HG02763 (cell line): ENCODE data around the gene DCST2.

Source experiments
- ATAC-seq: cut with Tn5 transposase; IDR thresholded peaks from one replicate; pipeline ENCODE4 v1.9.1; 2021; ENCODE audit warnings: mild to moderate bottlenecking, moderate library complexity; ENCODE audit not compliant: unreplicated experiment

The DCST2 gene

DNA sequence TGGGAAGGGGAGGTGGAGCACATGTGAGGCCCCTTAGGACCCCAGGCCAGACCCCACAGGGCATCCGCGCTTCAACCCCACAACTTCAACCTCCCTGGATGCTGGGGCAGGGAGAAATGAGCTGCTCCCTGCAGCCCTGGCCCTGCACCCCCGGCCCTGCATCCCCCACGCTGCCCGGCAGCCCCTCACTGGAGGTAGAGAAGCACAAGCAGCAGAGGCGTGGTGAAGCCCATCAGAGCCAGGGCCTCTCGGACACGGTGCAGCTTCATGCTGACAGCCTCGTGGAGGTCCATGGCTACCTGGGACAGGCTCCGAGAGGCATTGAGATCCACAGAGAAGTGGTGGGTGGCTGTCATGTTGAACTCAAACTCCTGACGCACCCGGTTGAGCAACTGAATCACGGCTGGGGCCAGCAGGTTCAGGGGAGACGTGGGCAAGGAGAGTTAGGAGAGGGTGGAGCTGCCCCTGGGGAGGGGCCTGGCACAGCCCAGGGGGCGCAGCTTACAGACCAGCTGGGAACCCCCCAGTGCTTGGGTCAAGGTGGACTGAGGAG is 3.3 kb downstream of the DCST2 start:
- ATAC-seq = no peak

DNA sequence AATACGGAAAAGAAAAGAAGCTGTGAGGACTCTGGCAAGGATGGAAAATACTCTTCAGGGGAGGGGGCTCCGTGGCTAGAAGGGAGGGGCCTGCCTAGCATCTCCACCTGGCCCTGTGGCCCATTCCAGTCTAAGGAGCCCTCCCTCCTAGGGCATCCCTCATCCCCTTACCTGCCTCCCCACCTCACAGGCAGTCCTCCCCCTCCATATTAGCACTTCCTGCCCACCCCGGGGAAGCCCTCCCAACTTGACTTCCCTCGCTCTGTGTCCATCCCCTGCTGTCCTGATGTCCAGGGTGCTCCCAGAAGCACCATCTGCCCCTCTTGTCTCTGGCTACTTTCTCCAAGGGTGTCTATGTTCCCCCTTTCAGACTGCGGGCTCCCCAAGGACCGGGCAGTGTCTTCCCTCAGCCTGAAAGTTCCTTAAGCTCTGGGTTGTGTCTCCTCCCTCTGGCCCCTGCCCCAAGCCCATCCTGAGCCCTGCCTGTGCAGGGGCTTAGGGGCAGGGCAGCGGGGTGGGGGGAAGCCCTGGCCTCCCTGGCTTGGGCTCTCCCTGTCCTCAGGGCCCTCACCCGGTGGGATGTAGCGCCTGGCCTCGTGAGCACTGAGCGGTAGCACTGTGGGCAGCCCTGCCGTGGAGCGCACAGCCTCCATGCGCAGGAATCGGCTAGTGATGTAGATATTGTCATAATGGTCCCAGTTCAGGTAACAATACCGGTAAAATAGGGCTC is 3.9 kb downstream of the DCST2 start:
- ATAC-seq = no peak

DNA sequence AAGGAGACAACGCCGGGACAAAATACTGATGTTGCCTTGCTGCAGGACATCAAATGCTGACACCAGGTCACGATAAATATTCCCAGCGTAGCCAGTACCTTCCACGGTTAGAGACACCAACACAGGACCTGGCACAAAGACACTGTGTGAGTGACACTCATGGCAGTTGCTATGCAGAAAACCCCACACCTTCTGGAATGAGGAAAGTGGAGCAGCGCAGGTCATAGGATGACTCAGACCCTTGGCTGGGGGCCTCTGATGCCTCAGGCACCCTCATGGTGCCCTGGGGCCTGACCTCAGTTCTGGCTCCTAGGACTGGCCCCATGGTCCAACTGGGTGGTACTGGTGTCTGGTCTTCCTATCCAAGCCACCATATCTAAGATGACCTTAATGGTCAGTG is 7.0 kb downstream of the DCST2 start:
- ATAC-seq = no peak

DNA sequence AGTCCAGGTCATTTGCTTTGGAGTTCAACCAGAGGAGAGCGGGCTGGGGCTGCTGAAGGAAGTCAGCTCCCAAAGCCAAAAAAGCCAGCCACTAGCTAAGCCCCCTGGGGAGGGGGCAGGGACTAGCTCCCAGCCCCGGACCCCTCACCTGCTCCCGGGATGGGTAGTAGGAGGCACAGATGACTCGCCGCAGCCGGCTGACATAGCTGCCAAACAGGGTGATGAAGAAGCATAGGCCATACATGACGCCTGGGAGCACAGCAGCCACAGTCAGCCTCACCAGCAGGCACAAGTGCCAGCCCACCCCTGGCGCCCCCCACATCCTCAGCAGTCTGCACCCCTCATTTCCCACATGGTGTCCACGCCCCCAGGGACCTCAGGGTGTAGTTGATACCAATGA is 7.4 kb downstream of the DCST2 start:
- ATAC-seq = no peak

DNA sequence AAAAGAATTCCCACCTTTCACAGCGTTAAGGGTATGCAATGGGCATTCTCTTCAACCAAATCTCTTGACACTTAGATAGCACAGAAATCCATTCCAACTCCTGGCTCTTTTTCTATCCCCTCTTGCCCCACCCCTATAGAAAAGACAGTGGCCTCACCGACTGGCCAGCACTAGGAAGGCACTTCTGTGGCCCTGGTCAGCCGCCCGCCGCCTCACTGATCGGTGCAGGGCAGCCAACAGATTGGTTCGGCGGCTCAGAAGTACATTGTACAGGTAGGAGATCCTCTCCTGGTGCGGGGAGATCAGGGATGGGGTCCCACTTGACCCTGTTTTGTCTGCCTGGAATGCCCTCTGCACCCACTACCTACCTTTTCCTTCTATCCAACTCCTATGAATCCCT is 9.3 kb downstream of the DCST2 start:
- no peak for ATAC-seq

DNA sequence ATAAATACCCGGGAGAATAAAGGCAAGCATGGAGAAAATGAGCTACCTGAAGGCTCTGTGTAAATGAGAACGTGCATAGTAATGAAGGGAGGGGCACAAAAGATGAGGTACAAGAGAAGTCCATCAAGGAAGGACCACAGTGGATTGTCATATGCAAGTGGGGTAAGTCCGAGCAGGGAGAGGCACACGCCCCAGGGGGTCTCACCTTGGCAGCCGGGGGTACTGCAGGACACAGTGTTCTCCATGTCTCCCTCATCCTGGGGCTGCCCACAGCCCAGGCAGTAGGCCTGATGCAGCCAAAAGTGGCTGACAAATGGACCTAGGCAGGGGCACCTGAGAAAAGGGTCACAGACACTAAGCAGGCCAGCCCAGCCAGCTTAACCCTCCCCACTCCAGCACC is 10.0 kb downstream of the DCST2 start:
- ATAC-seq = no peak

DNA sequence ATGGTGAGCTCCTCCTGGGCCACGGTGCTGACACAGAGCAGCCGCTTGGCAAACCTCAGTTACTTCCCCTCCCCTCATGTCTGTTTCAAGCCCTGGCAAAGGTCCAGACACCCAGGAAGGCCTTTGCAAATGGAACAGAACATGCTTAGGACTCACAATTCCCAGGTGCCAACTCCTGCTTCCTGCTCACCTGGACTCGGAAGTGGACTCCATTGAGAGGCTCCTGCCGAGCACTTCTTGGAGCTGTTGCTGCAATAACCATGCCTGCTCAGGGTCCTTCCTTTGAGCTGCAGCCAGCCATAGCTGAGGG is 10.7 kb downstream of the DCST2 start:
- no peak for ATAC-seq

DNA sequence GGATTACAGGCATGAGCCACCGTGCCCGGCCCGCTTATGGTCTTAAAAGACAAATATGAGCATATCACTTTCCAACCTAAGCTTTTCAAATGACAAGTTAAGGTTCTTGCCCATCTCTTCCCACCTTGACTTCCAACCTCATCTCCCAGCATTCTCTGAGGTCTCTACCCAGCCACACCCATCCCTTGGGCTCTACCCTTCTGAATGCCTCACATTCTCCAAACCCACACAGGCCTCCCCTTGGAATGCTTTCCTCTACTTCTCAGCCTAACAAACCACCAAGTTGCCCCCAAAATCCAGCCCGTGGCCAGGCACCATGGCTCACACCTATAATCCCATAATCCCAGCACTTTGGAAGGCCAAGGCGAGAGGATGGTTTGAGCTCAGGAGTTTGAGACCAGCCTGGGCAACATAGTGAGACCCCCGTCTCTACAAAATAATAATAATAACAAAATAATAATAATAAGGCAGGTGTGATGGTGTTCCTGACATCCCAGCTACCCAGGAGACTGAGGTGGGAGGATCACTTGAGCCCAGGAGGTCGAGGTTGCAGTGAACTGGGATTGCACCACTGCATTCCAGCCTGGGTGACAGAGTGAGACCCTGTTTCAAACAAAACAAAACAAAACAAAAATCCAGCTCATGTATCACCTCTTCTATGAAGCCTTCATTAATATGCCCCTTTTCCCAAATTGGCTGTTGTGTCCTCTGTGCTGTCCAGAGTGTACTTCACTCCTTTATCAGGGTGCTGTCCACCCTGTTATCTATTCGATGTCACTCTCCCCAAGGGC is 11.2 kb downstream of the DCST2 start:
- ATAC-seq = no peak

DNA sequence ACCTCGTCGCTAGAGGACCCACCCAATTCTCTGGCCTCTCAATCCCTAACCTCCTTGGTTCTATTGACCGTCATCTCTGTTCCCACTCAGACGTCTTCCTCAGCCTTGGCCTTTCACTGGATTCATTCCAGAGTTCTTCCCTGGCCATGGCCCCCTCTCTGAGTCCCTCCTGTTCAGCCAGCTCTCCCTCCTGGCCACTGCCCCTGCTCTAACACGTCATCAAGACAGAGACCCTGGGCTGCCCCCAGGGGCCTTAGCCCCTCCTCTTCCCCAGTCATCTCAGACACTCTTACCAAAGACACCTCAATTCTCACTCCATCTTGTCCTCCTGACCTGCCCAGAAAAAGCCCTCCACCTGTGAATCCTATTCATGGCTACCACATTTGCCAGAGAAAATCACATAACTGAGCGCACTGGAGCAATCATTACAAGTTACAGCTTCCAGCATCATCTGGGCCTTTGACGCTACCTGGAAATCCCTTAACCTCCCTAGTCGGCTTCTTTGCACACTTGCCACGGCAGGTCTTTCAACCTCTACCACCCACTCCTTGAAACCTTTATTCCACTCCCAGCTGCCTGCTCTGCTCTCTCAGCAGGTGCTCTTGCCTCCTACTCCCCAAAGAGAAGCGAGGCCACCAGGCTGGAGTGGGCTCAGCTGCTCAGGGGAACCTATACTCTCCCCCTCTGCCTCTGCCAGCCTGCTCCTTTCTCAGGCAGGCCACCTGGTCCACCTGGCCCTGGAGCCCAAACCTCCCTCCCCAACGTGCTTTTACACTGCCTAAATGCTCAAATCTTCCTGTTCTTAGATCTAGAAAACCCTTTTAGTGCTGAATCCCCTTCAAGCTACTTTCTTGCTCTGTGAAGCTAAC is 14.0 kb downstream of the DCST2 start:
- no peak for ATAC-seq

DNA sequence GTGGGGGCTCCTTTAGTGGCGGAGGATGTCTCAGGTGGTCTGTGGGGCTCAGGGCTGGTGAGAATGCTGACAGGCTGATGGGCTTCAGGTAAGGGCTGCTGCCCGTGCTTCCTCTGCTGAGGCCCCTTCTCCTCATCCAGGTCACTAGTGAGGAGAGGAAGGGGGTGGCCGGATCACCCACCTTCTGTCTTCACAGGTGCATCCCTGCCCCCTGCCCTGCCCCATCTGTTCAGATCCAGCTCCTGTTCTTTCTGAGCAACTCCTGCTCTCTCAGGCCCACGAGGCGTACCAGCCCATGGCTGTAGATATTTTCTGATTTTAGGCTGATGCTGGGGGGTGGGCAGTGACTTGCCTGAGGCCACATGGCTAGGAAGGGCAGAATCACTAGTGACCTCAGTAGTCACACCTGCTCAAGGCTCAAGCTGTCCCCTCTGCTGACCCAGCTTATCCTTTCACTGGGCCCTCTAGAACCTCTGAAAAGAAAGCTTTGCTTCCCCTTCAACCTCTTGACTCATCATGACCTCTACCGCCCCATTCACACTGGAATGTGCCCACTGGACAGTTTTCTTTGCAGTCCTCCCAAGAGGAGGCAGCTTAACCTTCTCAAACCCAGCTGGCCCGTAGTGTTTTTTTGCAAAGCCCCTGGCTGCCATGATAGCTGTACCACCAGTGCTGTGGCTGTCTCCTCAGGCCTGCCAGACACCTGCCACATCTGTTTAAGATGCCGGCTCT is 14.8 kb downstream of the DCST2 start:
- no peak for ATAC-seq

DNA sequence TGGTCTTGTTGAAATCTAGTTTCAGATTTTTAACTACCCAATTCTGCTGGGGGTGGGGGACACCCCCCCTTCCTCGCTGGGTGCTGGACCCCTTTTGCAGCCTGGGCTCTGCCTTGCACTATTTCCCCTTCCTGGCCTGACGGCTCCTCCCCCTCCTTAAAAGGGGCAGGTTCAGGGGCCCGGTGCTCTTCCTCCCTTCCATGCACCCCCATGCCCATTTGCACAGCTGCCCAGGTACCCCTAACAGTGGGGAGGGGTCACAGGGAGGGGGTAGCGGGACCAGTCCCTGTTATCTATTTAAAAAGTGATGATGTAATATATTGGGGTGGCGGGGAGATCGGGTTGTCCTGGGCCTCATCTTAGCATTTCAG is 15.7 kb downstream of the DCST2 start:
- no peak for ATAC-seq

DNA sequence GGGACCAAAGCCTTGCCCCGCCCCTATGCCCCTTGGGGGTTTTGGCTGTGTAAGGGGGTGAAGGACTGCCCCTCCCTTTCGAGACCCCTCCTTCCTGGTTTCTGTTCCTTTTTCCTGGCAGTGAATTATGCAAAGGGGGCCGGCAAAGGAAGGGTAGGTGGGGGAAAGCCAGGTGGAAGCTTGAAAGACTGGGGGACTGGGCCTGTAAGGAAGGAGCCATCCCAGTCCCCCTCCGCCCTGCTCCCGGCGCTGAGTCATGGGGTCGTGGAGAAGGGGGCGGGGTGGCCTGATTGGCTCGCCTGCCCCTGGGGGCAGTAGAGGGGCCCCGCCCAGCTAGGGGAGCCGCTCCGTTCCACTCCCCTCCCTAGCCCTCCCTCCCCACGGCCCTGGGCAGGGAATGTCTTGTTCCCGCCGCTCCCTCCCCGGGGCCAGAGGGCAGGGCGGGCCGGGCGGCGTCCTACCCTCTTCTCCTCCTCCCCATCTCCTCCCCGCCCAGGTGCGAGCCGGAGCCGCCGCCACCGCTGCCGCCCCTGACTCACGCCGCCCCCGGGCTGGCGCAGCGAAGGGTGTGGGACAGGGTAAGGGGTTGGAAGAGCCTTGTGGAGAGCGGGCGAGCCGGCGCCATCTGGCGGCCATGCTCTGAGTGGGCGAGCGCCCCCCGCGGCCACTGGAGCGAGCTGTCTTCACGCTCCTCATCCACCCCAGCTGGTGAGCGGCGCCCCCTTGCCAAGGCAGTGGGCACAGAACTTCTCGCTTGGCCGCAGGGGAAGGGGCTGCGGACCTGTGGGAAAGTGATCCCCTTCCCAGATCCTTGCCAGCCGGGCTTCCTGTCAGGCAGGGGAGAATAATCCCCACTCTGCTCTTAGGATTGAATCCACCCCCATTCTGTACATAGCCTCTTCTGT is 16.3 kb downstream of the DCST2 start:
- peak; percentile 70 for ATAC-seq

DNA sequence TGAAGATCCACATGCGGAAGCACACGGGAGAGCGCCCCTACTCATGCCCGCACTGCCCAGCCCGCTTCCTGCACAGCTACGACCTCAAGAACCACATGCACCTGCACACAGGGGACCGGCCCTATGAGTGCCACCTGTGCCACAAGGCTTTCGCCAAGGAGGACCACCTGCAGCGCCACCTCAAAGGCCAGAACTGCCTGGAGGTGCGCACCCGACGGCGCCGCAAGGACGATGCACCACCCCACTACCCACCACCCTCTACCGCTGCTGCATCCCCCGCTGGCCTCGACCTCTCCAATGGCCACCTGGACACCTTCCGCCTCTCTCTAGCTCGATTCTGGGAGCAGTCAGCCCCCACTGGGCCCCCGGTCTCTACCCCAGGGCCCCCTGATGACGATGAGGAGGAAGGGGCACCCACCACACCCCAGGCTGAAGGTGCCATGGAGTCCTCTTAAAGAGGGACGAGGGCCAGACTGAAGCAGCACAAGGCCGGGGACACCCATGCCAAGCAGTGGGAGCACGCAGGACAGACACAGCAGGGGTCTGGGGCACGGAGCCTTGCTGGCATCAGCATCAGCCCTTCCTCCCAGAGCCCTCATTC is 17.2 kb downstream of the DCST2 start:
- ATAC-seq = no peak

DNA sequence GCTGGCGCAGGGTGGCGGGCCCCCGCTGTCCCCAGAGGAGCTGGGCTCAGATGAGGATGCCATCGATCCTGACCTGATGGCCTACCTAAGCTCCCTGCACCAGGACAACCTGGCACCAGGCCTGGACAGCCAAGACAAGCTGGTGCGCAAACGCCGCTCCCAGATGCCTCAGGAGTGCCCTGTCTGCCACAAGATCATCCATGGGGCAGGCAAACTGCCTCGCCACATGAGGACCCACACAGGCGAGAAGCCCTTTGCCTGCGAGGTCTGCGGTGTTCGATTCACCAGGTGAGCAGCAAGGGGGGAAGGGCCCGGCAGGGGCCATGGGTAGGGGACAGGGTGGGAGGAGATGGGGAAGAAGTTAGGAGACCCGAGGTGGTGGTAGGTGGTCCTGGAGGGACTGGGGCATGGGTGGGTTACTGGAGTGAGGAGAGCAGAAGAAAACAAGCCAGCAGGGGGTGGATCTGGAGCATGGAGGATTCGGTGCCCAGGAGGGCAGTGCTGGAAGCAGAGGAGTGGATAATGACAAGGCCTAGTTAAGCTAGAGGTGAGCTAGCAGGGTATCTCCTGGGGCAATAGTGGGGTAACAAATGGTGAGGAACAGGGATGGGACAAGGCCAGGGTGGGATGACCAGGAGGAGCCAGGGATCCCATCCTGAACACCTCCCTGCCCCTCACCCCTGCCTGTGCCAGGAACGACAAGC is 17.9 kb downstream of the DCST2 start:
- no peak for ATAC-seq

DNA sequence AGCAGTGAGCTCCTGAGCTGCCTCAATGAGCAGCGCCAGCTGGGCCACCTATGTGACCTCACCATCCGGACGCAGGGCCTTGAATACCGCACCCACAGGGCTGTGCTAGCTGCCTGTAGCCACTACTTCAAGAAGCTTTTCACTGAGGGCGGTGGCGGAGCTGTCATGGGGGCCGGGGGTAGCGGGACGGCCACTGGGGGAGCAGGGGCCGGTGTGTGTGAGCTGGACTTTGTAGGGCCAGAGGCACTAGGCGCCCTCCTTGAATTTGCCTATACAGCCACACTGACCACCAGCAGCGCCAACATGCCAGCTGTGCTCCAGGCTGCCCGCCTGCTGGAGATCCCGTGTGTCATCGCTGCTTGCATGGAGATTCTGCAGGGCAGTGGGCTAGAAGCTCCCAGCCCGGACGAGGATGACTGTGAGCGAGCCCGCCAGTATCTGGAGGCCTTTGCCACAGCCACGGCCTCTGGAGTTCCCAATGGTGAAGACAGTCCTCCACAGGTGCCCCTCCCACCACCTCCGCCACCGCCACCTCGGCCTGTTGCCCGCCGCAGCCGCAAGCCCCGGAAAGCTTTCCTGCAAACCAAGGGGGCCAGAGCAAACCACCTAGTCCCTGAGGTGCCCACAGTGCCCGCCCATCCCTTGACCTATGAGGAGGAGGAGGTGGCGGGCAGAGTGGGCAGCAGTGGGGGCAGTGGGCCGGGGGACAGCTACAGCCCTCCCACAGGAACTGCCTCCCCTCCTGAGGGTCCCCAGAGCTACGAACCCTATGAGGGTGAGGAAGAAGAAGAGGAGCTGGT is 18.7 kb downstream of the DCST2 start:
- ATAC-seq = no peak

DNA sequence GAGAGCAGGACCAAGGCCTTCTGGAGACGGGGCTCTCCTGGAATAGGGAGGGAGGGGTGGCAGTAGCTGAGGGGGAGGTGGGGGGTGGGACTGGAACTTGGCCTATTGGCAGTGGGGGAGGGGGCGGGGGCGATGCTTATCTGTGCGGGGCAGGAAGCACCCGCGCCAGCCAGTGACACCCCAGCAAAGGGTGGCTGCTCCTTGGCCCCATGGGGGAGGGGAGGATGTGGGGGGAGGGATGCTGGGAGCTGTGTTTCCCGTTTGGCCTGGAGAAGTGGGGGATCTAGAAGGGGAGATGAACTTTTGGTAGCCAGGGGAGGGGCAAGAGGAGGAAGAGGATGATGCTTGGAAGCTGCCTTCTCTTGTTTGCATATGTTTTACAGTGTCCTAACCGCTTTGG is 19.9 kb downstream of the DCST2 start:
- no peak for ATAC-seq

DNA sequence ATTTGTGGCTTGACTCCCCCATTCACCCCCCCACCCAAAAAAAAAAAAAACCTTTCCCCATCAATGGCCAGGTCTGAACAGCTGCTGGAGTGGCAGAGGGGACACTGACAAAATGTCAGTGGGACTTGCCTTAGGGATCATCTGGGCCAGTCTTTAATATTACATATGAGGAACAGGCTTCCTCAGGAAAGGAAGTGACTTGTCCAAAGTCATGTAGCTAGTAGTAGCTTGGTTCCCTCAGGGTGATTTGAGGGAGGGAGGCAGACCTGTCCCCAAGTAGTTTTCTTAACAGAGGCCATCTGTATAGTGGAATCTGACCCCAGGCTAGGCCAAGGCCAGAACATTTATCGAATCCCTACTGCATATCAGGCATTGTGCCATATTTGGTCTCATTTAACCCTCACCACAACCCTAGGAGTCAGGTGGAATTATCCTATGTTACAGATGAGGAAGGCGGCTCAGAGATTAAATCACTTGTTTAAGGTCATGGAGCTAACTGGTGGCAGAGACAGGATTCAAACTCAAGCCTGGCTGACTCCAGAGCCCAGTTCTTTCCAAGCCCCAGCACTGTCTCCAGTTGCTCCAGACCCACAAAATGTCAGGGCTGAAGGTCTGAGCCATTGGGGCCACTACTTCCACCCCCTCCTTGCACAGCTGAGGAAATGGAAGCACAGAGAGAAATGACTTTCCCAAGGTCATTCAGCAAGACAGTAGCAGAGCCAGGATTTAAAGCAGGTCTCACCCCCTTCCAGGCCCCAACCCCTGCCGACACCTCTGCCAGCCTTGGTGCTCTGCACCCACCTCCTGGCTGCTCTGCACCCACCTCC is 20.6 kb downstream of the DCST2 start:
- ATAC-seq = no peak
